Gastrocnemius medialis (tissue), 4 donors: Measurements from ENCODE around the gene ITFG1. TPM values are rescaled to one million over a fixed set of nuclear protein-coding genes. Genes with fewer than 3 reads are reported as not detected.

Source experiments
- ATAC-seq, 2 donors: fragments of 150-250 bp; one replicate each; pipeline ENCODE4 v1.9.1; 2016
- DNase-seq, 2 donors: peaks; one replicate each; pipeline ENCODE4 v3.0.0-alpha.2; 2019
- H3K27ac ChIP-seq, 4 donors: fragments of 200-600 bp; sonication (generic); 1 replicate in 1 of 4; 2 replicates in 3 of 4; pipeline ENCODE4 v1.5.1; 2016 to 2018; ENCODE audit warnings: mild to moderate bottlenecking in 2 of 4, moderate library complexity in 1 of 4
- H3K27me3 ChIP-seq, 3 donors: fragments of 200-600 bp; sonication (generic) in 2 of 3; 1 replicate in 1 of 3; 2 replicates in 2 of 3; pipeline versions ENCODE4 v1.5.1 to v1.6.0; 2016 to 2019; ENCODE audit warnings: mild to moderate bottlenecking in 1 of 3, moderate library complexity in 1 of 3
- H3K36me3 ChIP-seq, 2 donors: fragments of 200-600 bp; sonication (generic) in 1 of 2; one replicate each; pipeline ENCODE4 v1.5.1; 2017 to 2018
- H3K4me1 ChIP-seq, 2 donors: fragments of 200-600 bp; sonication (generic) in 1 of 2; one replicate each; pipeline ENCODE4 v1.5.1; 2016 to 2017; ENCODE audit warnings: mild to moderate bottlenecking in 2 of 2
- H3K4me3 ChIP-seq, 4 donors: fragments of 200-600 bp; sonication (generic) in 3 of 4; 1 replicate in 1 of 4; 2 replicates in 3 of 4; pipeline ENCODE4 v1.5.1; 2016 to 2019; ENCODE audit warnings: mild to moderate bottlenecking in 2 of 4
- H3K9me3 ChIP-seq, 3 donors: fragments of 200-600 bp; sonication (generic) in 2 of 3; 1 replicate in 1 of 3; 2 replicates in 2 of 3; pipeline ENCODE4 v1.5.1; 2016 to 2019
- CTCF ChIP-seq, 5 experiments: fragments of 450-650 bp in 3 of 5; fragments of 200-600 bp in 2 of 5; sonication (generic) in 2 of 5; IDR thresholded peaks in 4 of 5; conservative IDR thresholded peaks in 1 of 5; 1 replicate in 4 of 5; 2 replicates in 1 of 5; pipeline ENCODE4 v1.5.1; 2016 to 2019; ENCODE audit warnings: antibody characterized with exemption in 5 of 5, mild to moderate bottlenecking in 3 of 5, moderate library complexity in 3 of 5
- POLR2A ChIP-seq, 2 donors: fragments of 450-650 bp; IDR thresholded peaks; one replicate each; pipeline ENCODE4 v1.6.1; 2017; ENCODE audit warnings: antibody characterized with exemption in 2 of 2, mild to moderate bottlenecking in 2 of 2, moderate library complexity in 2 of 2
- in situ Hi-C, 4 donors: fragments of 200-750 bp; cut with MboI; loops; one replicate each; pipeline versions ENCODE4 v1.15.0 to v1.8.0; 2017; ENCODE audit warnings: low sequenced_read_pairs in 4 of 4
- intact Hi-C: fragments of 100-400 bp; cut with DNase I; formaldehyde crosslinking; loops from one replicate; pipeline ENCODE4 v1.15.1; 2023; ENCODE audit warnings: low total_unique reads
- total RNA-seq, 4 donors: library from RNA; depleted of rRNA; stranded (reverse); fragments of >200 nt; gene quantifications; one replicate each; pipeline versions ENCODE4 v1.1.0 to v1.2.3, GENCODE V29; 2016

Gene ITFG1
- total RNA-seq, result 10 to 100 TPM; 20.9 to 37.3 (median 28.6) TPM

DNA sequence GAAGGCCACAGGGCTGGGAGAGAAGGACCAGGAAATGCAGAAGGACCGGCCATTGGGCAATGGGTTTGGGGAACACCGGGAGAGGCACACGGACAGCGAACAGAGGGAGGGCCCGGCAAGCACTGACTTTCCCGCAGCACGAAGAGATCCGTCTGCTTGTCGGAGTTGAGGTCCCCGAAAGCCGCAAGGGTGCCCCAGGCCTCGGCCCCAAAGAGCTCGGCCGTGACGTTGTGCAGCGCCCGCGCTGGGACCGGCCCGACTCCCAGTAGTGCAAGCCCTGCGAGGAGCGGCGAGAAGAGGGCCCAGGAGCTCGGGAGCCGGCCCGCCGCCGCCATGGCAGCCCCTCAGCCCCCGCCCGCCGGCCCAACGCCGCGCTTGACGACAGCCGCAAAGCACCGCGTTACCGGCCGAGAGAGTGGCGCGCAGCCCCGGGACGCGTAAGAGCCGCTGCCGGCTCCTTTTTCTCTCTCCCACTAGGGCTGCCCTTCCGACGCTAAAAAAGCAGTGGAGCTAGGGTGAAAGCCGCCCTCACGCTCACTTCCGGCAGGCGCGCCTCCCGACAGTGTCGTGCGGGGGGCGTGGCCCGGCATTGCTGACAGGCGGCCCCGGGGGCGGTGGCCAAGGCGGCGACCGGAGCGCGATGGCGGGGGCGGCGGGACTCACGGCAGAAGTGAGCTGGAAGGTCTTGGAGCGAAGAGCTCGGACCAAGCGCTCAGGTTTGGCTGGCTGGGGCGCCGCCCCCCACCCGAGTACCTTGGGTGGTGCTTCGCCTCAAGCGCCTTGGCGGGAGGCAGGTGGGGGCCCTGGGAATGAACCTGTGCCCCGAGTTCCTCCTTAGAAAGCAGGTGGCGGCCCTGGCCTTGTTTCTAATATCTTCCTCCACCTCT lies at the start of gene ITFG1, which contains the start of gene PHKB:
Gene ITFG1, minus strand, starts transcription at position 353 of the 887 bp plus-strand sequence. Its CDS starts 18 bp downstream, at position 335.
Gene PHKB, plus strand, starts transcription at position 621 of the 887 bp plus-strand sequence. Its CDS starts 20 bp downstream, at position 641.
- Histone ChIP-seq H3K36me3 (peaks cover 0 to 8% of the 10 kb centered on the region in 2 donors), H3K4me1 (peaks cover 54 to 60% of the 10 kb centered on the region in 2 donors), H3K27ac (peak within 1 kb of the TSS; percentile 93 to 99 (median 96)), H3K27me3 (no peaks in the 10 kb centered on the region), H3K9me3 (no peaks in the 10 kb centered on the region), H3K4me3 (peak within 1 kb of the TSS; percentile 70 to 96 (median 92))
- intact Hi-C loops (loop anchor here (2.0 to 5.0 kb wide), 2 partner anchors 64 to 319 kb away; partner anchors contain the start of gene NETO2), in situ Hi-C loops (loop anchor here in 1 of 4 donors (25.0 kb wide), 1 partner anchor 701 kb away; the partner anchor contains the start of gene ABCC12)
- ATAC-seq (peak; percentile 87 to 89), DNase-seq (peak; percentile 85 to 93)
- TF ChIP-seq CTCF (IDR thresholded peaks at IDR 0.05 in 4 of 5, conservative IDR thresholded peaks at IDR 0.05 in 1 of 5) (peak in 3 of 5 experiments; percentile 13 to 28 (median 22)), POLR2A (IDR thresholded peaks at IDR 0.05) (peak; percentile 76 to 86)

DNA sequence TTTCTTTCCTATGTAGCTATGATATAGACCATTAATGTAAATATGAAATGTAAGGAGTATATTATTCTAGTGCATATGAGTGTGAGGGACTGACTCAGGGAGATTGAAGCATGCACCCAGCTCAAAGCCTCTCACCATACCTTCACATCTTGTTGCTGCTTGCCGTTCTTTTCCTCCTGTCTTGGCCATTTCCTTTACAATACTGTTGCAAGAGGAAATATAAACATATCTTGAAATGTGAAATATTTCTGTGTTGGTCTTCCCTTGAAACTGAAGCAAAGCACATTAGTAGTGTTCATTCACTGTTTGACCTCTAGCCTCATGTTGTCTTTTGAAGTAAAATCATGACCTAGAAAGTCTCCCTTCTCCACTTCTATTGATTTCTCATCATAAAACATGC lies 46.8 kb upstream of the ITFG1 start:
- DNase-seq, result no peak
- Histone ChIP-seq H3K4me3 (no peak overlapping the region), H3K9me3 (no peaks in the 10 kb centered on the region), H3K27me3 (no peaks in the 10 kb centered on the region), H3K36me3 (peaks cover 0 to 48% of the 10 kb centered on the region in 2 donors), H3K27ac (peak overlapping the region in 1 of 4 donors; percentile 28), H3K4me1 (peaks cover 0 to 9% of the 10 kb centered on the region in 2 donors)
- ATAC-seq, result no peak
- TF ChIP-seq CTCF (IDR thresholded peaks at IDR 0.05 in 4 of 5, conservative IDR thresholded peaks at IDR 0.05 in 1 of 5) (no peak), POLR2A (IDR thresholded peaks at IDR 0.05) (no peak)
- in situ Hi-C loops (no loop called here), intact Hi-C loops (no loop called here)

DNA sequence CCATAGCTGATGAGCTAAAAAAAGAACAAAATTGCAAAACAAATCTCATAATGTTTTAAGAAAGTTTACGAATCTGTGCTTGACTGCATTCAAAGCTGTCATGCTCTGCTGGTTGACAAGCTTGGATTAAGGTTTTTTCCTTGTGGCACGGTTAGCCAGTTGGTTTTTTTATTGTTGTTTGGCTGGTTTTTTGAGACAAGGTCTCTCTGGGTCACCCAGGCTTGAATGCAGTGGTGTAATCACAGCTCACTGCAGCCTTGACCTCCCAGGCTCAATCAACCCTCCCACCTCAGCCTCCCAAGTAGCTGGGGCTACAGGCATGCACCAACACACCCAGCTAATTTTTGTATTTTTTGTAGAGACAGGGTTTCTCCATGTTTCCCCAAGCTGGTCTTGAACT lies 45.9 kb upstream of the ITFG1 start:
- ATAC-seq (no peak), DNase-seq (no peak)
- no peaks in the 10 kb centered on the region for H3K9me3 ChIP-seq
- peaks cover 0 to 9% of the 10 kb centered on the region in 2 donors for H3K4me1 ChIP-seq
- no peaks in the 10 kb centered on the region for H3K27me3 ChIP-seq
- H3K27ac ChIP-seq, result peak overlapping the region in 1 of 4 donors; percentile 32
- intact Hi-C loops, result no loop called here
- TF ChIP-seq CTCF (IDR thresholded peaks at IDR 0.05 in 4 of 5, conservative IDR thresholded peaks at IDR 0.05 in 1 of 5), result no peak
- no peak for TF ChIP-seq POLR2A (IDR thresholded peaks at IDR 0.05)
- in situ Hi-C loops, result no loop called here
- H3K4me3 ChIP-seq, result no peak overlapping the region
- H3K36me3 ChIP-seq, result peaks cover 0 to 48% of the 10 kb centered on the region in 2 donors

- TF ChIP-seq POLR2A (IDR thresholded peaks at IDR 0.05) (no peak), CTCF (IDR thresholded peaks at IDR 0.05 in 4 of 5, conservative IDR thresholded peaks at IDR 0.05 in 1 of 5) (no peak)
- DNase-seq (no peak), ATAC-seq (no peak)
- H3K9me3 ChIP-seq, result no peaks in the 10 kb centered on the region
- H3K27ac ChIP-seq, result no peak overlapping the region
- in situ Hi-C loops, result no loop called here
- H3K36me3 ChIP-seq, result peaks cover 0 to 58% of the 10 kb centered on the region in 2 donors
- no peaks in the 10 kb centered on the region for H3K27me3 ChIP-seq
- peaks cover 0 to 9% of the 10 kb centered on the region in 2 donors for H3K4me1 ChIP-seq
- H3K4me3 ChIP-seq, result no peak overlapping the region
- intact Hi-C loops, result no loop called here
Observed at GRCh38 chr16:47504599-47504998, 43.7 kb upstream of the ITFG1 start.
